GM19351 (cell line): ENCODE measurements around the gene LILRA5.
"Not testable (repeated sequence)": the region's sequence is repeated elsewhere in the genome, so short reads cannot be mapped to it uniquely, and the experiment has no call there.

Source experiments
- ATAC-seq: cut with Tn5 transposase; IDR thresholded peaks from one replicate; pipeline ENCODE4 v1.9.1; 2021; ENCODE audit warnings: mild to moderate bottlenecking, moderate library complexity; ENCODE audit not compliant: unreplicated experiment

LILRA5 gene

DNA sequence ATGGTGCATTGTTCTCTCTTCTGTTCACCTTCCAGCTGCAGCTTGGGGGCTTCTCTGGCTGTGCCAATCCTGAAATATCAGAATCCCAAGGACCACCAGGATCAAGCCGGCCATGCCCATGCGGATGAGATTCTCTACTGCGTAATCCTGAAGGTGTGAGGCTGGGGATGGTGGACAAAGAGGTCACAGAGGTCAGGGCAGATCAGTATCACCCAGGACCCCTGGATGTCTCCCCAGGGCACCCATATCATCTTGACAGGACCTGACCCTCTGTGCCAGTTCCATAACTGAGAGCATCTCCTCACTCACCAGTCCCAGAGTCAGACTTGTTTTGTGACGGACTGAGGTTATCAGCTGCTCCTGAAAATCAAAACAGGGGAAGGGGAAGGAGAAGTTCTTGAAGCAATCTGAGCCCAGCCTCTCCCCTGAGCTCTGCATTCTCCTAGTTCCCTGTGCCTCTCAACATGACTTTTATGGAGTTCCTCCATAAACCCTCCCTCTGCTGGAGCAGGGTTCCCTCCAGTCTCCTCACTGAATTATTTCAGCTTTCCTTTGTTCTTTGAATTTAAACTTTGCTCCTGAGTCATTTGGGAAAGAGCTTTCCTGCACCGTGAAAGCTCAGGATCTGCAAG, 5.5 kb downstream of the LILRA5 start:
- ATAC-seq = no peak

DNA sequence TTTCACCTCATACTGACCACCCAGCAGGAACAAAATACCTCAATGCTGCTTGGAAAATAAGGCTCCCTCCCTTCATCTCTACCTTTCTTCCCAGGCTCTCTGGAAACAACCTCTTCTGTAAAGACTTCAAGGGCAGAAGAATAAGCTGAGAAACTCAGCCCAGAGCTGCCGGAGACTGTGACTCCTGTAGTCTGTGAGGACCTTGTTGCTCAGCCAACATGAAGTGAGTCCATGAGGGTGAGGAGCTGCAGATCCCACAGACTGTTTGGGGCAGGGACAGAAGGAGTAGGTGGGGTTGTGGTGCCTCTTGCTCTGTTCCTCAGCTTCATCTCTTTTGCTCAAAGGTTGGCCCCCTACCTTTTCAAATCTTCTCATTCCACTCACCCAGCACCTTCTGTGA, 7.8 kb downstream of the LILRA5 start:
- ATAC-seq = no peak

DNA sequence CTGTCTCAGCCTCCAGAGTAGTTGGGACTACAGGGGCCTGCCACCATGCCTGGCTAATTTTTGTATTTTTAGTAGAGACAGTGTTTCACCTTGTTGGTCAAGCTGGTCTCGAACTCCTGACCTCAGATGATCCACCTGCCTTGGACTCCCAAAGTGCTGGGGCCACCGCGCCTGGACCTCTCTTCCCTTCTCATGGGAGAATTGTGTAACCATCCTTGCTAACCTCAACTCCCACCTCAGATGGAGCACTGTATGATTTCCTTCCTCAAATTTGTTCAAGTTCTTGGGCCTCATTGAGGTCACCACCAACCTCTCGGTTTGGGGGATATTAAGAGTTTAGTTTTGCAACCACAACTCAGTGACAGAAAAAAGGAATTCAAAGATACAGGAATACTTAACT, 10.7 kb downstream of the LILRA5 start:
- ATAC-seq = no peak

DNA sequence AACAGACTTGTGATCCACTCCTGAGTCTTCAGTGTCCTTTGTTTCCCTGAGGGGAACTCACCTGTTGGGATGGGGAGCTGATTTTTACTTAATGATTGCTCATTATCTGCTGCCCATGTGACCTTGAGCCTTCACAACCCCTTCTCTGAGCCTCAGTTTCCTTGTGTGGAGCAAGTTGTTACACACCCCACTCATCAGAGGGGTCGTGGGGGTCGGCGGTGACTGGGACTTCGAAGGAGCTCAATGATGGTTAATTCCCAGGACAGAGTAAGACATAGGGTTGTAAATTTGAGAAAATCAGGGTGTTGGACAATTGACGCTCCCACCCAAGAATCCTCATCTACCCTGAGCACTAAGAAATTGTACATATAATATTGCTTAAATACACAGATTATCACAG, 13.5 kb downstream of the LILRA5 start:
- ATAC-seq = no peak

DNA sequence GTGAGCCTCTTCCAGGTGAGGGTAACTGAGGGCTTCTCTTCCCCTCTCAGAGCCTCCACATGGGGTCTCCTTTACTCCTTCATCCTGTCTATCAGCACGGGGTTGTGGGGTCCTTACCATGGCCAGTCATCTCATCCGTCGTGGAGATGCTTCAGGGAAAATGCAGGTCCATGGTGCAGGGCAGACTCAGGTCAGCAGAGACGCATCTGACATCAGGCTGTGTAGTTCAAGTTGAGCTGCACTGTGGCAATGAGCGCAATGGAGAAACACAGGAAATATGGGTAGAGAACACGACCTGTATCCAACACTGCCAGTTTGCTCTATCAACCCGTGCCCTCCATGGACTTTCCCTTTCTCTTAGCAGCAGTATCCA, 13.9 kb downstream of the LILRA5 start:
- no peak for ATAC-seq

DNA sequence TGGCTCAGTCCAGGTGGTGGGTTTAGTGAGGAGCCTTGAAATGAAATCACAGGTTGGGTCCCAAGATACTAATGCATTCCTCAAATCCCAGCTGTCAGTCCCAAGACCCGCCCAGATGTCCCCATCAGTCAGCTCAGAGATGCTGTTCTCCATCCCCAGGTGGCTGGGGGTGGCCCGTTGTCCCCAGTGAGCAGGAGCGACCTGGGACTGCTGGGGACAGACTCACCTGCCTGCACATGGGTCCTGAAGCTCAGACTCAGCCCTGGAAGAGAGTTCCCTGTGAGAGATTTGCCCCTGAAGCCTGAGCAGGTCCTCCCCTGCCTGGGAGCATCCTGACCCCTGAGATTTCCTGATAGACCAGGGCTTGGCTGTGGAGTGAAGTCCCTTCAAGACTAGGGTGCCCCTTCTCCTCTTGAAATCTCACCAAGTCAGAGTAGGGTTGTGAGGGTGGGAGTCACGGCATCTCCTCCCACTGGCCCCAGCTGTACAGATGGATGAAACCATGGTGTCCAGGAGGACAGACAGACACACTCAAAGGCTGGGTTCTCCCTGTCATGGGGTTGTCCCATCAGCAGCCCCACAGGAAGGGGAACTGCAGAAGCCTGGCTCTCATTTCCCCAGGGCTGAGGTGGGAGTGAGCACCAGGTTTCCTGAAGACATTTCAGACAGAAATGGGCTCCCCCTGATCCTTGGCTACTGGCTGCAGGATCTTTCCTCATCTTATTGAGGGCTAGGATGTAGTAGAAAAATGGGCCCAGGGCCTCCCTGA, 14.4 kb downstream of the LILRA5 start:
- no peak for ATAC-seq

DNA sequence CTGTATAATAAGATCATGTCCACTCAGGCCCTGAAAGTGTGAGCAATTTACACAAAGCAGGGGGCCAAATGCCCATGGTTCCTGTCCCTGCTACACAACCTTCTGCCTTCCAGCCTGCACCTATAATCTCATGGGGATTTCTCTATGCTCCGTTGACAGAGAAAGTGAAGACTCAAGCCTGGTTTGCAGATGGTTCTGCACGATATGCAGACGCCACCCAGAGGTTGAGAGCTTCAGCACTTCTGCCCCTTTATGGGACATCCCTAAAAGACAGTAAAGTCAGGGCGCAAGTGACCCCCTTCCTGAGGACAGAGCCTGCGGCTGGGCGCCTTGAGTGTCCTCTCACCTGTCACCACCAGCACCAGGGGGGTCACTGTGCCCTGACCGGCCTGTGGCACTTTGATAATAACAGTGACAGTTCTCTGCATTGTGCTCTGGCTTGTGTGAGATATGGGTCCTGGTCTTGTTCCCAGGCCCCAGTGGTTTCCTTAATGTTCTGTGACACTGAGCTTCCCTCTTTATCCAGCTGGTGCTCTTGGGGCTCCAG, 15.1 kb downstream of the LILRA5 start:
- ATAC-seq = no peak

DNA sequence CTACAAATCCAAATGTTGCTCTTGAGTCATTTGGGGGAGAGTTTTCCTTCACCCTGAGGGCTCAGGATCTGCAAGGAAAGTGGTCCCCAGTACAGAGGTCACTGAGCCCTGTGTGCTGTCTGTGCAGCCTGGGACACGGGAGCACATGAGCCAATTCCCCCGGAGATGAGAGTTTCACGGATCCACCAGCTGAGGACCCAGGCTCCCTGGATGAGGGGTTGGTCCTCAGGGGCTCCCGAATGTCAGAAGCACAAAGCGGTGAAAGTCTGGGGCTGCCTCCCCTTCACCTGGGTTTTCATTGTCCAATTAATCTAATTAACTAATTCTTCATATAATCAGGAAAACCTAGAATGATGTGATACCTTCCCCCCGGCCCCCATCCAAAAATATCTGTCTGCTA, 18.4 kb downstream of the LILRA5 start:
- ATAC-seq = no peak

DNA sequence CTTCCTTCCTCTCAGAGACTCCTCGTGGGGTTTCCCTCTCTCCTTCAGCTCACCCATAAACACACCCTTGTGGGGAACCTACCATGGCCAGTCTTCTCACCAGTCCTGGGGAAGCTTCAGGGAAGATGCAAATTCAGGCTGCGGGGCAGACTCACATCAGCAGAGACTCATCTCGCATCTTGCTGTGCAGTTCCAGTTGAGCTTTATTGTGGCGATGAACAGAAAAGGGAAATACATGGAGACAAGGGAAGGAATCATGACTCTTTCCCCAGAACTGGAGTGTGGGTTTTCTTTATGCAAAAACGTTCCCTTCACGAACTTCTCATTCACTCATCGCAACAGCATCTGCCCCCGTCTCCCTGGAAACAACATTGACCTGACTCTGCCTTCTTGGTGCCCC, 23.8 kb downstream of the LILRA5 start:
- not testable (repeated sequence) for ATAC-seq

DNA sequence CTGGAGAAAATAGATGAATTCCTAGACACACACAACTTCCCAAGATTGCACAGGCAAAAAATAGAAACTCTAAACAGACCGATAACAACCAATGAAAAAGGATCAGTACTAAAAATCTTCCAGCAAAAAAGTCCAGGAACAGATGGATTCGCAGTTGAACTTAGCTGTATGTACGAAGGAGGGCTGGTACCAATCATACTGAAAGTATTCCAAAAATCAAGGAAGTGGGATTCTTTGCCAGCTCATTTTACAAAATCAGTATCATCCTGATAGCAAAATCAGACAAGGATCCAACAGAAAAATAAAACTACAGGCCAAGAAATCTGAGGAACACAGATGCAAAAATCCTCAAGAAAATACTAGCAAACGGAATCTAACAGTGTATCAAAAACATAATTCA, 25.5 kb downstream of the LILRA5 start:
- no peak for ATAC-seq

DNA sequence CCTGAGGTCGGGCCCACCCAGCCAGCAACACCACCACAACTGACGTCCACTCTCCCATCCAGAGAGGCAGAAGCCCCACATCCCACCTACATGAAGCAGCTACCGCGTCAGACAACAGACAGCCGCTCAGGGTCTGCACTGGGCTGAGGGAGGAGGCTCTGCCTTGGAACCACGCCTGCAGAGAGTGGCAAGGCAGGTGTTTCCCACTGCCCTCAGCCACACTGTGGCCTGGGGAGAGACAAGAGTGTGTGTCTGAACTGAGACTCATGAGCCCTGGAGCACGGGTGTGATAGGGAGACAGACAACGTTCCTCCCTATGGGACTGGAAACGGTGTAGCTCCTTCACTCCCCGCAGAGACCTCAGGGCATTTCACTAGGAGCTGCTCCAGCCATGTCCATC, 26.7 kb downstream of the LILRA5 start:
- not testable (repeated sequence) for ATAC-seq

DNA sequence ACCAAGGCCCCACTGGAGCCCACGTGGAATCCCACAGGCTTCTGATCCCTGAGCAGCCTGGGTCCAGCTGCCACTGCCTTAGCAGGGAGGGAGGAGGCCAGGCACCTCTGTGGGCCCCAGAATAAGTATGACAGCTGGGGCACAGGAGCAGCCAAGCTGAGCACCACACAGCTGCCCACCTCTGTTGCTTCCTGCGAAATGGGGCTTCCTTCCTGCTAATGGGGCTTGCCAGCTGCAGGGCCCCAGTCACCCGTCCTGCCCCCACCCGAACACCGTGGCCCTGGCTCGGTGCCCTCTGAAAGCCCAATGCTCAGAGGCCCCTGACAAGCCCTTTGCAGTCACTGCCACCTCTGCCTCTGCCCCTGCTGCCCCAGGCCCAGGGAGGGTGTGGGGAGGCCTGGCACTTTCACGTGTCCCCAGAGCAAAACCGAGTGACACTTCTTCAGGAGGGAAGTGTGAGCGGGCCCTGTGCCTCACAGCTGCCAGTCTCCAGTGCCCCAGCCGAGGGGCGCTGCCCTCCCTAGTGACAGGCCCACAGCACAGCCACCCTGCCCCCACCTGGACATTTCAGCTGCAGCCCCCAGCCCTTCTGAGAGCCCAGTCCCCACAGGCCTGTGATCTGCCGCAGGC, 27.4 kb downstream of the LILRA5 start:
- not testable (repeated sequence) for ATAC-seq

DNA sequence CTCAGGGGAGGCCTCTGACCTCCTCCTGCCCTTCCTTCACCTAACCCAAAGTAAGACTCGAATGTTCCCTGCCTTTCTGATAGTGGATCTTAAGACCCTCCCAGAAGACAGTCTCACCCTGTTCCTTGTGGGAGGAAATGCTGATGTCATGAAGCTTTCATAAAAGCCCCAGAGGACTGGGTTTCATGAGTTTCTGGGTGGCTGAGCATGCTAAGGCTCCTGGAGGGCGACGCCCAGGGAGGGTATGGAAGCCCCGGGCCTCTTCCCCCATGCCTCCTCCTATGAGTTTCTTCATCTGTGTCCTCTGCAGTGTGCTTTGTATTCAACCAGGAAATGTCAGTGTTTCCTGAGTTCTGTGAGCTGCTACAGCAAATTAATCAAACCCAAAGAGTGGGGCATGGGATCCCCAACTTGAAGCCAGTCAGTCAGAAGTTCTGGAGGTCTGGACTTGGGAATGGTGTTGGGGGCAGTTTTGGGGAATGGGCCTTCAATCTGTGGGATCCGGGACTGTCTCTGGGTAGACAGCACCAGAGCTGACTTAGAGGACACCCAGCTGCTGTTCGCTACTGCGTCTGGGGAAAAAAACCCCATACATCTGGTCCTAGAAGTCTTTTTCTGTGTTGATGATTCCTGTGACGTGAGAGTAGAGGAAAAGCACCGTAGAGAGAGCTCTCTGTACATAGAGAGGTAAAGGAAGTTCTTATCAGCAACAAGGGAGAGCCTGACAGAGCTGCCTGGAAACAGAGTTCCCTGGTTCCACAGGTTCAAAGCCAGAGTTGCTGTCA, 30.1 kb downstream of the LILRA5 start:
- ATAC-seq = no peak

DNA sequence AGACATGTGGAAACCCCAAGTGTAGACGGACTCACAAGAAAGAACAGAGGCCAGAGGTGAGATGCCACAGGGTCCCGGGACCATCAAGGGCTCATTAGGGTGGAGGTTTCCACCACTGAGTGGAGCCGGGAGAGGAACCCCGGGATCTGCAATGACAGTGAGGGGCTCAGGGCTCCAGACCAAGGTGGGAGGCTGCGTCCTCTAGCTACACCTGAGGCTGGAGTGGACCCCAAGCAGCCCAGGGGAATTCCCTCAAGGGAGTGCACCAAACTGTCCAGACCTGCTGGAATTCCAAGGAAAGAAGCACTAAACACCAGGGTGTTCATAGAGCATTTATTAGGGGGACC, 31.3 kb downstream of the LILRA5 start:
- not testable (repeated sequence) for ATAC-seq

DNA sequence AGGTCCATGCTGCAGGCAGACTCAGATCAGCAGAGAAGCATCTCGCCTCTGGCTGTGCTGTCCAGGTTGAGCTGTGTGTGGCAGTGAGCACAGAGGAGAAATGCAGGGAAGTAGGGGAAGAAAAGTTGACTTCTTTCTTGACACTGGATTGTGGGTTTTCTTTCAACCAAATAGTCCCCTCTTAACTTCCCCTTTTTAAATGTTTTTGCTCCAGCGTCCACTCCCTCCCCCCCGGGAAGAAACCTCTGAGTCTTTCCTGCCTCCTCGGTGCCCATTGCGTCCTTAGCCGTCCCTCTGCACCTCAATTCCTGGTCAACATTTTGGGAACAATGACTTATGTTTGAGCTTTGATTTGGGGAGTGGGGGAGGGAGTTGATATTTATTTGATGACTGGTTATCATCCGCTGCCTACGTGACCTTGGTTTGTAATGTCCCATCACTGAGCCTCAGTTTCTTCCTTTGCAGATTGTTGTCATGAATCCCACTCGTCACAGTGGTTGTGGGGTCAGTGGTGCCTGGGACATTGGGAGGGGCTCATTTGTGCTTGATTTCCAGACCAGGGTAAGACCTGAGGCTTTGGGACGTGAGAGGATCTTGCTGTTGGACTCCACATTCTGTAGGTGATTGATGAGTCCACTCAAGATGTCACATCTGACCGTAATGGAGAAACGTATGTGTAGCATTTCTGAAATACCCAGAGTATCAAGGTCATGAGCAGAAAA, 31.8 kb downstream of the LILRA5 start, which contains the start of gene LILRB2:
Gene LILRB2, minus strand, starts transcription at position 104 of the 722 bp plus-strand sequence. CDS start 614 bp downstream, outside the sequence.
- no peak for ATAC-seq

DNA sequence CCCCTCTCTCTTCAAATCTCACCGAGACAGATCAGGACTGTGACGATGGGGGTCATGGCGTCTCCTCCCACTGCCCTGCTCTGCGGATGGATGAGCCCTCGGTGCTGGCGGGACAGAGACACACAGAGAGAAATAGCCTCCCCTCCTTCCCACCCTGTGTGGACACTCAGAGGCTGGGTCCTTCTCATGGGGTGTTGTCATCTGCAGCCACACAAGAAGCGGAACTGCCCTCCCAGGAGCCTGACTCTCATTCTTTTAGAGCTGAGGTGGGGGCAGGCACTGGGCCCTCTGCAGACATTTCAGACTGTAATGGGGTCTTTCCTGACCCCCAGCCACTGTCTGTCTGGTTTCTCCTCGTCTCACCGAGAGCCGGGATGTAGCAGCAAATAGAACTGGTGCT, 32.5 kb downstream of the LILRA5 start:
- ATAC-seq = not testable (repeated sequence)

DNA sequence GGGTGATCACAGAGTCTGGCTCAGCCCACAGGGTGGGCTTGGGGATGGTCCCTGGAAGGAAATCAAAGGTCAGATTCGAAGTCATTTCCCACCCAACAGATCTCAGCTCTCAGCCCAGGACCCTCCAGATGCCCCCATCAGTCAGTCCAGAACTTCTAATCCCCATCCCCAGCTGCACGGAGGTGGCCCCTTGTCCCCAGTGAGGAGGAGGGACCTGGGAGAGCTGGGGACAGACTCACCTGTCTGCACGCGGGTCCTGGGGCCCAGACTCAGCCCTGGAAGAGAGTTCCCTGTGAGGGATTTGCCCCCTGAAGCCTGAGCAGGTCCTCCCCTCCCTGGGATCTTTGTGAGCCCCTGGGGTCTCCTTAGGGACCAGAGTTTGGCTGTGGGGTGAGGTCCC, 32.9 kb downstream of the LILRA5 start:
- not testable (repeated sequence) for ATAC-seq

DNA sequence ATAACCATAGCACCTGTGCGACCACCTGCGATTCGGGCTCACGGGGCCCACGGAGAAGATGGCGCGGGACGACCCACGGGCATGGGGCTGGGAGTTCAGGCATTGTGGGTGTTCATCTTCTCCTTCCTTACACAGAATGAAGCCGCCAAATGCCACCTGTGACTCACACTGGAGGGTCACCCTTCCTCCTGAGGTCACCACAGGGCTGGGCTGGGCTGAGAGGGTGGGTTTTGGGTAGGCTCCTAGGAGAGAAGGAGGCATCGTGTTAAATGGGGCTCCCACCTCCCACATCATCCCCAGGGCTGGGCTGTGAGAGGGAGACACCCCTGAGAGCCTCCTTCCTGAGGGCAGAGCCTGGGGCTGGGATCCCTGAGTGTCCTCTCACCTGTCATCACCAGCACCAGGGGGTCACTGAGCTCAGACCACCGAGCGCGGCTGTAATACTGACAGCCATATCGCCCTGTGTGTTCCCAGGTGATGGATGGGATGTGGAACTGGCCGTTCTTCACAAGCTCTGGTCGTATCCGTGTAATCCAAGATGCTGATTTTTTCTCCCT, 33.5 kb downstream of the LILRA5 start:
- no peak for ATAC-seq

DNA sequence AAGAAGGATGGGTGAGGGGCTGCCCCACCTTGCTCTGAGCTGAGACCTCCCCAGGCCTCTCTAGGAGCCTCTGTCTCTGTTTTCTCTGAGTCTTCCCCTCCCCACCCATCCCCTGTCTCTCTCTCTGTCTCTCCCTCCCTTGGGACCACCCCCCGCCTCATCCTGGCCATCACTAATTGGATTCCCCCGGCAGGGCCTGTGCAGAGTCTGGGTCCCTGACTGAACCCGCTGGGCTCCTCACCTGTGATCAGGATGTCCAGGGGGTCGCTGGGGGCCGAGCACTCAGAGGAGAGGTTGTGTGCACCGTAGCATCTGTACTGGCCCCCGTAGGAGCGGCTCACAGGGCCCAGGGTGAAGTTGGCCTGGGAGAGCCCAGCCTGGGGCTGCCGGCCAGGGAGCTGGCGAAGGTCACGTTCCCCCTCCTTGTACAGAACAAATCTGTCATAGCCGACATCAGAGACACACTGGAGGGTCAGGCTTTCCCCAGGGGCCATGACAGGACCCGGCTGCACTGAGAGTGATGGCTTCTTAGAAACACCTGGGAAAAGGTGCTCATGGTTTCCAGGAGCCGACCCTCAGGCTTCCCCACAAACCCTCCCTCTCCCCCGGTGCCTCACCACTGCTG, 34.3 kb downstream of the LILRA5 start:
- ATAC-seq = not testable (repeated sequence)

DNA sequence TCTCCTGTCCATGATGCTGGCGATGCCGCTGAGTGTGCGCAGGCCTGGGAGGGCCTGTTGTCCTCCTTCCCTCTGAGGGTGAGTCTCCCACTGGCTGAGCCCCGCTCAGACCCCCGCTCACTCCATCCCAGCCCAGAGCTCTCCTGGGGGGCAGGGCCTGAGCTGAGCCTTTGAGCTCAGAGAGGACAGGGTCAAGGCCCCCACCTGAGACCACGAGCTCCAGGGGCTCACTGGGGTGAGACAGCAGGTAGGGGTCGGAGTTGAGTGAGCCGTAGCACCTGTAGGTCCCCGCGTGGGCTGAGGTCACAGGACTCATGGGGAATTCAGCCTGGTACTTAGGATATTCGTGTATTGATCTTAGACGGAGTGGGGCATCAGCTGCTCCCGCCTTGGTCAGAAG, 34.9 kb downstream of the LILRA5 start:
- ATAC-seq = not testable (repeated sequence)
